NCI-H187 (cell line): ENCODE measurements around the gene STK32A.

Experiments used
- DNase-seq, 2 experiments: peaks; one replicate each; lab custom pipeline; 2025; lab: John Stamatoyannopoulos, UW

The STK32A gene

DNA sequence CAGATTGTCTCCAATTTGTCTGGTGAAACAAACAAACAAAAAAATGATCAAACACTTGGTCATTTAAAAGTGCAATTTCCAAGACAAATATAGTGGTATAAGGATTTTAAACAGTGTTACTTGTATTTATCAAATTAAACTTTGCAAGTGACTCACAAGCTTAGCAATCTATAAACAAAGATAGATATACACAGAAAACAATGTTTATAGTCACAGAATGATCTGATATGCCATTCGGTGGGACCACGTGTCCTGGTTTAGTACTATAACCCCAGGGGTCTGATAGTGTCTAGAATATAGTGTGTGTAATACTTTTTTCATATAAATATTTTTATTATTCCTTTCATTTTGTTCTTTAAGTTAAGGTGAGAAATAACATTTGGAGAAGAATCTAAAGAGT lies 183.8 kb downstream of the STK32A start:
- no peak for DNase-seq

DNA sequence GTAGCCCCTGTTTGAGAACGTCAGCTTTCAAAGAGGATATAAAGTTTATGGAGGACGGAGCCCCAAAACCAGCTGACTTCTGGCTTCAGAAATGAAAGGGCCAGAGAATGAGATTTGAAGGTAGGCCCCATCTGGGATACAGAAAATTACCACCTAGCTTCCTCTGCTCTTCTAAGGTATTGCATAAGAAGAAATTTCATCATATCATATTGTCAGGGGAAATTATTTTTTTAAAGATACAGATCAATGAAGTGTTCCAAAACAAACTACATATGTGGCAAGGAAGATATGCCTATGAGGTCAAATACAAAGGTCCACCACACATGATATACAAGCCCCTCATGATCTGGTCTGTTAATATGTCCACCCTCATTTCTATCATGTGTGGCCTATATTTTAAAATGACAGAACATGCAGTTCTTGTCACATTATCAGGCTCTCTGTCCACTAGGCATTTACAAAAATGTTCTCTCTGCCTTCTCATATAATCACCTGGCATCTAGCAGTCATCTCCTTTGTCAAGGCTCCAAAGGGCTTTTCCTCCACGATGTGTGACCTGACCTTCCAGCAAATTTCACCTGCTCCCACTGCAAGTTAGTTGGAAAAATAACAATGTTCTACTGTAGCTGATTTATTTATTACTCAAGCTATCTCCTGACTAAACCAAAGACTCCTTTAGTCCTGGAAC lies 192.0 kb downstream of the STK32A start:
- no peak for DNase-seq

DNA sequence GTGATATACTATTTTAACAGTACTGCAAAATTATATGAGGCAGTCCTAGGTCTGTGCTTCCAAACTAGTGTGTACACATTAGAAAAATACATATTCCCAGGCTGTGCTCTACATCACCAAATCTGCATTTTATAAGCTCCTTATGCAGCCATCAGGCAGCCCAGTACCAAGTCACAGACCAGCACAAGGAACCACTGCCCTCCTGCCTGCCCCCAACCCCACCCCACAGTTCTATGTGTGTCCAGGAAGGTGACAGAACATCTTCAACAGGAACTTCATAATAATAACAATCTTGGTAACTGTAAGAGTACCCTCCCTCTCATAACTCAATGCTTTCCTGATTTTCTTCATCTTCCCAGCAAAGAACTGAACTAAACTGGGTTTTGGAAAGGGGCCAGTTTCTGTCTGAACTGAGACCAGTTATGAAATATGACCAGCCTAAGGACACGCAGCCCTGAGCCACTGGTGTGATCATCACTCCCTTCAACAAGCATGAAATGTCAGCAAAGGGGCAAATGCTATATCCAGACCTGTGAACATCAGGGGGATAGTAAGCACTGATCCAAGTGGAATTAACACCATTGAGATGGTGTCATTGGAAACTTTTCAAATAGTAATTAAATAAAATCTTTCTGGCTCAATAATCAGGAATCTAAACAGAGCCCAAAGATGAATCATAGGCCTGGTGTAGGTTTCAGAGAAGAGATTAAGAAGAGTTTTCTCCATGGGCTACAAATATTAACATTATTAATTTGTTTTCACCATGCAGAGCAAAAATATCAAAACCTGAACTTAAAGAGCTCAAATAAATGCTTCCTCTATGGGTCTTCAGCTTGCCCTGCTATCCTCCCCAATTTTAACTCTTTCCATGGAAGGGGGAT lies 192.9 kb downstream of the STK32A start:
- no peak for DNase-seq

DNA sequence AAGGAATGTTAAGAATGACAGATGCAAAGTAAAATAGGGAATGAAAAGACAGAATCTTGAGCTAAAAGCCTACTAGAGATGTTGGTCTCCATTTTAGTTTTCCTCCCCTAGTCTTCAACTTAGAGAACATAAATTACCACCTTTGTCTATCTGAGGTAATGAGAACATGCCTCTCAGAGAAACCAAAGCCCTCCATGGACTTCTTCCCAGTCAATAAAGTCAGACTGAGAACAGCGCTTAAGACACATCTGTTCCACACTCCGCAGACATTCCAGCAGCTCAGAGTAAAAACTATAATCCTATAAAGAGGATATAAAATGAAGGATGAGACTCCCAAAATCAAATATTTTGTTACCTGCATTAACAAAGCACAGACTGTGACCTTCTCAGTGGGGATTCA lies 195.8 kb downstream of the STK32A start:
- DNase-seq, result no peak

DNA sequence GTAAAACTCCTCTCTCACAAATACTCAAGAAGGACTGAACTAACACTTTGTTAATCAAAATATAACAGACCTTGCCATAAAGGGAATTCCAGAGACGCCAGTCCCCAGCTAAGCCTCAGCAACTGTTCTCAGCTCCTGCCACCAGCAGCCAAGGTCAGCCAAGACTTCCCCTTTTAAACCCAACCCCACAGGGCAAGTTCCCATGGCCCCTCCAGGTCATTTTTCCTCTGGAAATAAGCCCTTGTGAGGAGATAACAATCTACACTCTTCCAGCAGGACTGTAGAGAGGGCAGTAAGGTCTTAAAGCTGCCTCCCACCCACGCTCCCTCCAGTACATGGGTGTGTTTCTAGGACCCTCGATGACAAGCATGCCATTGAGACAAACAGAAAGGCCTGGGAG lies 196.8 kb downstream of the STK32A start:
- no peak for DNase-seq

DNA sequence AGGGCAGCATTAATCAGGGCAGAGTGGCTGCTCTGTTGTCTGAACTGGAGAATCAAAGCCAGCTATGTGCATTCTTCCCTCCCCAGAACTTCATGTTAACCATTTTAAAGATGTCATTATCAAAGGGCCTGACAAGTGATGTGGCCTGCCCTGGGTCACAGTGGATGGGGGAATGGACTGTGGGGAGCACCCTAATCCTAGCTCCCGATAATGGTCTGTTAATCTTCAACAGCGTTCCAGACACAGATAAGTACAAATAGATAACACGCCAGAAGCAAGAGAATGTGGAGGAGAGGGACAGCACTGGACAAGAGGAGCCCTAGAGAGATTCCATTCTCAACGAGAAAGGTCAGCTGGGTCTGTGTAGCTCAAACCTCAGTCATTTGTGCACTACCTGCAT lies 197.5 kb downstream of the STK32A start:
- DNase-seq, result no peak

DNA sequence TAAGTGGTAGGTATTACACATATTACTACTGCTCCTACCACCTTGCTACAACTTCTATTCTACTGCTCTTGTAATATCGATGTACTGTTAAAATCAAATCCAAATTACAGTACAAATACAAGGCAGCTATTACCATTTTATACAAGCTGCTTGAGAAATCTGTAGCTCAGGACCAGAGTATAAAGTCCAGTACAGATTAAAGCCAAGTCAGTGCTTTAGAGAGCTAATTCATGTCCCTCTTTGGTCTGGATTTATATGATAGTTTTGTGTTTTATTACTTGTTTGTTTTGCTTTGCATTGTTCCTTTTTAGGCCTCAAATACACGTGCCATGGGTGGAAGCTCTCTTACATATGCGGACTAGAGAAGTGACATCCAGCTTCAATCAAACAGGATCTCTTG lies 199.2 kb downstream of the STK32A start:
- no peak for DNase-seq

DNA sequence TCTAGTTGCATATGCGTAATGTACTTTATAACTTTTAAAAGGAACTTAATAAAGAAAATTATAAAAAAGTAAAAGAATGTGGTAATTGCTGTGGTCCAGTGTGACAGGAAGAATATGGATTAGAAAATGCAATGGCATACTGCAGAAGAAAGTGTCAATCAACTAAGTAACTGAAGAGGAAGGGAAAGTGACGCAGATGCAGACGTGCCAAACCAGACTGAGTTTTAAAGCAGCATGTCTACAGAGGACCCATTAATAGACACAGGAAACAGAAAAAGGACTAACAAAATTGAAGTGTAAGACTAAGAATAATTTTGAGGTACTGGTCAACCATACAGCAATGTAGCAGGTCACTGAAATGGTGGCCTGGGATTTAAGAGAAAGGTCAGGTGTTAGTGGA lies 201.8 kb downstream of the STK32A start:
- DNase-seq, result no peak

DNA sequence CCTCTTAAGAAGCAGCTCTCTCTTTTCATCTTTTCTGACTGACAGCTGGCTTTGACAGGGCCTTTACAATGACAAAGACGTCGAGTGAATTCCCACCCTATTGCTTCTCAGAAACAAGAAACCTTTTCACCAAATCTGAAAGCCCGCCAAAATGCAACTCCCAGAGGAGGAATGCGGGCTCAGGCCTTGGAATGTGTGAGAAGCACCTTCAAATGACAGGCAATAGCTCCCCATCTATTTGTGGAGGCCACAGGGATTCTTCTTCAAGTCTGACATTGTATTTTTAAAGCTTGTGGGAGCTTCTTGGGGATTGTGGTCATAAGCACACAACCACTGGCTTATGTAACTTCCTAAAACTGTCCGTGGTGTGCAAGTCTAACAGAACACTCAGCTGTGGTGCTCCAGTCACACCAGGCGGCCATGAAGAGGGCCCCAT lies 202.4 kb downstream of the STK32A start:
- DNase-seq, result no peak
